ENCODE measurements around the gene GNB5.
"Not testable (repeated sequence)": the region's sequence is repeated elsewhere in the genome, so short reads cannot be mapped to it uniquely, and the experiment has no call there.

Gene GNB5

GRCh38 chr15:52086011-52086786 lies 105.0 kb downstream of the GNB5 start:
- DNase-seq = no peak

GRCh38 chr15:52085299-52085698 lies 105.9 kb downstream of the GNB5 start:
- DNase-seq = no peak

GRCh38 chr15:52083603-52084002 lies 107.6 kb downstream of the GNB5 start:
- DNase-seq = no peak

GRCh38 chr15:52083037-52083359 lies 108.2 kb downstream of the GNB5 start:
- not testable (repeated sequence) for DNase-seq

GRCh38 chr15:52082197-52083036 lies 108.8 kb downstream of the GNB5 start:
- no peak for DNase-seq

- no peak for DNase-seq
Measured at GRCh38 chr15:52080706-52081392, 110.3 kb downstream of the GNB5 start.

- DNase-seq = no peak
Measured at GRCh38 chr15:52080031-52080430, 111.2 kb downstream of the GNB5 start.

- DNase-seq = no peak
Measured at GRCh38 chr15:52078876-52079700, 112.1 kb downstream of the GNB5 start.

GRCh38 chr15:52078197-52078875 lies 112.9 kb downstream of the GNB5 start:
- DNase-seq = no peak

GRCh38 chr15:52076889-52077781 lies 114.1 kb downstream of the GNB5 start:
- DNase-seq = no peak

- no peak for DNase-seq
Measured at GRCh38 chr15:52071570-52071969, 119.6 kb downstream of the GNB5 start.

GRCh38 chr15:52069559-52069958 lies 121.6 kb downstream of the GNB5 start:
- no peak for DNase-seq

GRCh38 chr15:52068004-52068615 lies 123.1 kb downstream of the GNB5 start:
- DNase-seq = no peak

- no peak for DNase-seq
Measured at GRCh38 chr15:52067545-52067926, 123.7 kb downstream of the GNB5 start.

- no peak for DNase-seq
Measured at GRCh38 chr15:52066842-52067544, 124.2 kb downstream of the GNB5 start.

Data from NCI-H524 treated with DMSO at 0.1 percent for 48 hours (cell line).